Measurements from ENCODE around the gene CENPE.

CENPE gene

DNA sequence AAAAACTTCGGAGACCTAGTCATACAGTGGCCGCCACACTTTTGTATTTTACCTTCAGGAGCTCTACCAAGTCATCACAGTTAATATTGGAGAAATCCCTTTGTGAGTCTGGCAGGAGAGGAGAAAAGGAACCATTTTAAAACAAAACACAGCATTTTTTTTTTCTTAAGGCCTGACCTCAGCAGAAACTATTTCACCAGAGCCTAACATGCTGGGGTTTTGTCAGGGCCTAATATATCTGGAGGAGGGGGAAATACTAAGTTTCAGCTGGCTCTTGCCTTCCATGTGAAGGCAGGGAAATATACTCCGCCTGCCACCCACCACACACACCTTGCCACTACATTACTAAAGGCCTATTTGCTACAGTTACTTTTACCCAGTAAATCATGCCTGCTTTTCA is 72.0 kb downstream of the CENPE start (continued):
- TF ChIP-seq, protein P1, sequence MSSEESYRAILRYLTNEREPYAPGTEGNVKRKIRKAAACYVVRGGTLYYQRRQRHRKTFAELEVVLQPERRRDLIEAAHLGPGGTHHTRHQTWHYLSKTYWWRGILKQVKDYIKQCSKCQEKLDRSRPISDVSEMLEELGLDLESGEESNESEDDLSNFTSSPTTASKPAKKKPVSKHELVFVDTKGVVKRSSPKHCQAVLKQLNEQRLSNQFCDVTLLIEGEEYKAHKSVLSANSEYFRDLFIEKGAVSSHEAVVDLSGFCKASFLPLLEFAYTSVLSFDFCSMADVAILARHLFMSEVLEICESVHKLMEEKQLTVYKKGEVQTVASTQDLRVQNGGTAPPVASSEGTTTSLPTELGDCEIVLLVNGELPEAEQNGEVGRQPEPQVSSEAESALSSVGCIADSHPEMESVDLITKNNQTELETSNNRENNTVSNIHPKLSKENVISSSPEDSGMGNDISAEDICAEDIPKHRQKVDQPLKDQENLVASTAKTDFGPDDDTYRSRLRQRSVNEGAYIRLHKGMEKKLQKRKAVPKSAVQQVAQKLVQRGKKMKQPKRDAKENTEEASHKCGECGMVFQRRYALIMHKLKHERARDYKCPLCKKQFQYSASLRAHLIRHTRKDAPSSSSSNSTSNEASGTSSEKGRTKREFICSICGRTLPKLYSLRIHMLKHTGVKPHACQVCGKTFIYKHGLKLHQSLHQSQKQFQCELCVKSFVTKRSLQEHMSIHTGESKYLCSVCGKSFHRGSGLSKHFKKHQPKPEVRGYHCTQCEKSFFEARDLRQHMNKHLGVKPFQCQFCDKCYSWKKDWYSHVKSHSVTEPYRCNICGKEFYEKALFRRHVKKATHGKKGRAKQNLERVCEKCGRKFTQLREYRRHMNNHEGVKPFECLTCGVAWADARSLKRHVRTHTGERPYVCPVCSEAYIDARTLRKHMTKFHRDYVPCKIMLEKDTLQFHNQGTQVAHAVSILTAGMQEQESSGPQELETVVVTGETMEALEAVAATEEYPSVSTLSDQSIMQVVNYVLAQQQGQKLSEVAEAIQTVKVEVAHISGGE (tag by site-specific recombination; conservative IDR thresholded peaks at IDR 0.05; ENCODE audit: low read depth), result no peak
- TF ChIP-seq SCRT1 (tag by site-specific recombination; IDR thresholded peaks at IDR 0.05; ENCODE audit: borderline replicate concordance) (no peak), ZBTB8A (tag by site-specific recombination; IDR thresholded peaks at IDR 0.05) (no peak), PRDM1 (tag by site-specific recombination; IDR thresholded peaks at IDR 0.05) (no peak), ZNF837 (tag by site-specific recombination; IDR thresholded peaks at IDR 0.05) (no peak)
- TF ChIP-seq, protein P2, sequence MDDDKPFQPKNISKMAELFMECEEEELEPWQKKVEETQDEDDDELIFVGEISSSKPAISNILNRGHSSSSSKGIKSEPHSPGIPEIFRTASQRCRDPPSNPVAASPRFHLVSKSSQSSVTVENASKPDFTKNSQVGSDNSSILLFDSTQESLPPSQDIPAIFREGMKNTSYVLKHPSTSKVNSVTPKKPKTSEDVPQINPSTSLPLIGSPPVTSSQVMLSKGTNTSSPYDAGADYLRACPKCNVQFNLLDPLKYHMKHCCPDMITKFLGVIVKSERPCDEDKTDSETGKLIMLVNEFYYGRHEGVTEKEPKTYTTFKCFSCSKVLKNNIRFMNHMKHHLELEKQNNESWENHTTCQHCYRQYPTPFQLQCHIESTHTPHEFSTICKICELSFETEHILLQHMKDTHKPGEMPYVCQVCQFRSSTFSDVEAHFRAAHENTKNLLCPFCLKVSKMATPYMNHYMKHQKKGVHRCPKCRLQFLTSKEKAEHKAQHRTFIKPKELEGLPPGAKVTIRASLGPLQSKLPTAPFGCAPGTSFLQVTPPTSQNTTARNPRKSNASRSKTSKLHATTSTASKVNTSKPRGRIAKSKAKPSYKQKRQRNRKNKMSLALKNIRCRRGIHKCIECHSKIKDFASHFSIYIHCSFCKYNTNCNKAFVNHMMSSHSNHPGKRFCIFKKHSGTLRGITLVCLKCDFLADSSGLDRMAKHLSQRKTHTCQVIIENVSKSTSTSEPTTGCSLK (tag by site-specific recombination; IDR thresholded peaks at IDR 0.05), result no peak

DNA sequence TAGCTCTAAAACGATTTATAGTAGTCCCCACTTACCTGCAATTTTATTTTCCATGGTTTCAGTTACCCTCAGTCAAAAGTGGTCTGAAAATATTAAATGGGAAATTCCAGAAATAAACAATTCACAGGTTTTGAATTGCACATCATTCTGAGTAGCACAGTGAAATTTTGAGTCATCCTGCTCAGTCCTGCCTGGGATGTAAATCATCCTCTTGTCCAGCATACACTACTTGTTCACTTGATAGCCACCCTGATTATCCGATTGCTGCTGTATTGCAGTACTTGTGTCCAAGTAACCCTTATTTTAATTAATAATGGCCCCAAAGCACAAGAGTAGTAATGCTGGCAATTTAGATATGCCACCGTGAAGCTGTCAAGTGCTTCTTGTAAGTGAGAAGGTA is 75.0 kb downstream of the CENPE start:
- POLR2A ChIA-PET, result no interaction called here
- Histone ChIP-seq H3K9me3 (ENCODE audit: control insufficient read depth, insufficient read depth, low read depth, low read length) (no peaks in the 10 kb centered on the region), H3K36me3 (ENCODE audit: control insufficient read depth in 2 of 2, insufficient read depth in 1 of 2, low read length in 2 of 2) (peaks cover 4 to 50% of the 10 kb centered on the region in 2 experiments; a peak in 2 of 3 replicates), H3K4me1 (ENCODE audit: control insufficient read depth, insufficient read depth, low read length) (no peaks in the 10 kb centered on the region), H3K27ac (ENCODE audit: extremely low read depth, low read depth, low read length) (no peak overlapping the region), H3K4me3 (ENCODE audit: low read depth, low read length) (no peak overlapping the region)
- CTCF ChIA-PET, result no interaction called here
- no peak for TF ChIP-seq ZNF610 (tag by site-specific recombination; IDR thresholded peaks at IDR 0.05; ENCODE audit: borderline replicate concordance)
- TF ChIP-seq ZFP69B (tag by site-specific recombination; IDR thresholded peaks at IDR 0.05), result no peak
- TF ChIP-seq, protein P3, sequence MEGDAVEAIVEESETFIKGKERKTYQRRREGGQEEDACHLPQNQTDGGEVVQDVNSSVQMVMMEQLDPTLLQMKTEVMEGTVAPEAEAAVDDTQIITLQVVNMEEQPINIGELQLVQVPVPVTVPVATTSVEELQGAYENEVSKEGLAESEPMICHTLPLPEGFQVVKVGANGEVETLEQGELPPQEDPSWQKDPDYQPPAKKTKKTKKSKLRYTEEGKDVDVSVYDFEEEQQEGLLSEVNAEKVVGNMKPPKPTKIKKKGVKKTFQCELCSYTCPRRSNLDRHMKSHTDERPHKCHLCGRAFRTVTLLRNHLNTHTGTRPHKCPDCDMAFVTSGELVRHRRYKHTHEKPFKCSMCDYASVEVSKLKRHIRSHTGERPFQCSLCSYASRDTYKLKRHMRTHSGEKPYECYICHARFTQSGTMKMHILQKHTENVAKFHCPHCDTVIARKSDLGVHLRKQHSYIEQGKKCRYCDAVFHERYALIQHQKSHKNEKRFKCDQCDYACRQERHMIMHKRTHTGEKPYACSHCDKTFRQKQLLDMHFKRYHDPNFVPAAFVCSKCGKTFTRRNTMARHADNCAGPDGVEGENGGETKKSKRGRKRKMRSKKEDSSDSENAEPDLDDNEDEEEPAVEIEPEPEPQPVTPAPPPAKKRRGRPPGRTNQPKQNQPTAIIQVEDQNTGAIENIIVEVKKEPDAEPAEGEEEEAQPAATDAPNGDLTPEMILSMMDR (tag by site-specific recombination; IDR thresholded peaks at IDR 0.05), result no peak
- TF ChIP-seq ZNF660 (tag by site-specific recombination; IDR thresholded peaks at IDR 0.05), result no peak
- TF ChIP-seq, protein P4, sequence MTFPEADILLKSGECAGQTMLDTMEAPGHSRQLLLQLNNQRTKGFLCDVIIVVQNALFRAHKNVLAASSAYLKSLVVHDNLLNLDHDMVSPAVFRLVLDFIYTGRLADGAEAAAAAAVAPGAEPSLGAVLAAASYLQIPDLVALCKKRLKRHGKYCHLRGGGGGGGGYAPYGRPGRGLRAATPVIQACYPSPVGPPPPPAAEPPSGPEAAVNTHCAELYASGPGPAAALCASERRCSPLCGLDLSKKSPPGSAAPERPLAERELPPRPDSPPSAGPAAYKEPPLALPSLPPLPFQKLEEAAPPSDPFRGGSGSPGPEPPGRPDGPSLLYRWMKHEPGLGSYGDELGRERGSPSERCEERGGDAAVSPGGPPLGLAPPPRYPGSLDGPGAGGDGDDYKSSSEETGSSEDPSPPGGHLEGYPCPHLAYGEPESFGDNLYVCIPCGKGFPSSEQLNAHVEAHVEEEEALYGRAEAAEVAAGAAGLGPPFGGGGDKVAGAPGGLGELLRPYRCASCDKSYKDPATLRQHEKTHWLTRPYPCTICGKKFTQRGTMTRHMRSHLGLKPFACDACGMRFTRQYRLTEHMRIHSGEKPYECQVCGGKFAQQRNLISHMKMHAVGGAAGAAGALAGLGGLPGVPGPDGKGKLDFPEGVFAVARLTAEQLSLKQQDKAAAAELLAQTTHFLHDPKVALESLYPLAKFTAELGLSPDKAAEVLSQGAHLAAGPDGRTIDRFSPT (tag by site-specific recombination; IDR thresholded peaks at IDR 0.05), result no peak

DNA sequence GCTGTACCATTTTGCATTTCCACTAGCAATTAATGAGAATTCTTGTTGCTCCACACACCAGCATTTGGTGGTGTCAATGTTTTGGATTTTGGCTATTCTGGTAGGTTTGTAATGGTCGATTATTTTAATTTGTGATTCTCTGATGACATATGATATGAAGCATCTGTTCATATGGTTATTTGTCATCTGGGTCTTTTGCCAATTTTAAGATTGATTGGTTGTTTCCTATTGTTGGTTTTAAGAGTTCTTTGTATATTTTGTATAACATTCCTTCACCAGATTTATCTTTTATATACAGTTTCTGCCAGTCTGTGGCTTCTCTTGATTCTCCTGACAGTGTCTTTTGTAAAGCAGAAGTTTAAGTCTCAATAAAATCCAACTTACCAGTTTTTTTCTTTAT is 80.0 kb downstream of the CENPE start:
- Histone ChIP-seq H3K9me3 (ENCODE audit: control insufficient read depth, insufficient read depth, low read depth, low read length) (no peaks in the 10 kb centered on the region), H3K36me3 (ENCODE audit: control insufficient read depth in 2 of 2, insufficient read depth in 1 of 2, low read length in 2 of 2) (peaks cover 7 to 46% of the 10 kb centered on the region in 2 experiments), H3K4me1 (ENCODE audit: control insufficient read depth, insufficient read depth, low read length) (no peaks in the 10 kb centered on the region), H3K27ac (ENCODE audit: extremely low read depth, low read depth, low read length) (no peak overlapping the region), H3K4me3 (ENCODE audit: low read depth, low read length) (no peak overlapping the region)
- POLR2A ChIA-PET, result no interaction called here
- CTCF ChIA-PET, result interaction anchor here (0.5 kb wide), 1 partner anchor 752 kb away, joined by 3 read pairs; no protein-coding TSS in a partner anchor
- no peak for TF ChIP-seq ZNF221 (tag by site-specific recombination; IDR thresholded peaks at IDR 0.05; ENCODE audit: borderline replicate concordance)

Measured in HEK293 (cell line).